GM23338 (cell line): ENCODE results near the gene RBBP8. TPM values are rescaled to one million over a fixed set of nuclear protein-coding genes. Genes with fewer than 3 reads are reported as not detected.
A peak's percentile ranks its signal among the peaks of the same experiment; 100 is the strongest.

ENCODE experiments used
- ATAC-seq: fragments of 200-7000 bp; cut with Tn5 transposase; 3 replicates; pipeline ENCODE4 v1.9.1; 2020
- DNase-seq: peaks from one replicate; pipeline ENCODE4 v3.0.0-alpha.2; 2015; ENCODE audit warnings: low spot score
- H2AFZ ChIP-seq: fragments of 200-600 bp; sonication (generic); 2 replicates; pipeline ENCODE4 v1.8.0; 2016; ENCODE audit warnings: antibody characterized with exemption, mild to moderate bottlenecking, moderate library complexity
- H3F3A ChIP-seq: fragments of 200-600 bp; sonication (generic); replicated peaks from 2 replicates; pipeline ENCODE4 v1.8.0; 2017; ENCODE audit warnings: antibody characterized with exemption, mixed run types, low read depth
- H3K27ac ChIP-seq: fragments of 200-600 bp; sonication (generic); 2 replicates; pipeline ENCODE4 v1.6.1; 2016; ENCODE audit warnings: low read depth
- H3K27me3 ChIP-seq: fragments of 200-600 bp; sonication (generic); 2 replicates; pipeline ENCODE4 v1.8.0; 2016; ENCODE audit warnings: mild to moderate bottlenecking, mixed run types, moderate library complexity; ENCODE audit not compliant: insufficient read depth
- H3K36me3 ChIP-seq: fragments of 200-600 bp; sonication (generic); 2 replicates; pipeline ENCODE4 v1.8.0; 2016; ENCODE audit warnings: mild to moderate bottlenecking; ENCODE audit not compliant: insufficient read depth
- H3K4me1 ChIP-seq: fragments of 200-600 bp; sonication (generic); 2 replicates; pipeline ENCODE4 v1.8.0; 2016; ENCODE audit warnings: mild to moderate bottlenecking, moderate library complexity; ENCODE audit not compliant: insufficient read depth
- H3K4me2 ChIP-seq: fragments of 200-600 bp; sonication (generic); 2 replicates; pipeline ENCODE4 v1.7.1; 2017; ENCODE audit warnings: mixed run types
- H3K4me3 ChIP-seq: fragments of 200-600 bp; sonication (generic); 2 replicates; pipeline ENCODE4 v1.6.1; 2016; ENCODE audit warnings: mixed run types
- H3K79me2 ChIP-seq: fragments of 200-600 bp; sonication (generic); replicated peaks from 2 replicates; pipeline ENCODE4 v1.8.0; 2017; ENCODE audit warnings: mild to moderate bottlenecking; ENCODE audit not compliant: insufficient read depth
- H3K9me2 ChIP-seq: fragments of 200-600 bp; sonication (generic); 2 replicates; pipeline ENCODE4 v1.8.0; 2017; ENCODE audit not compliant: insufficient read depth
- H4K20me1 ChIP-seq: fragments of 200-600 bp; sonication (generic); replicated peaks from 2 replicates; pipeline ENCODE4 v1.8.0; 2017; ENCODE audit warnings: mild to moderate bottlenecking; ENCODE audit not compliant: insufficient read depth
- H3K27ac Mint-ChIP-seq: 2 replicates; pipeline ENCODE4 v1.8.0; 2020; ENCODE audit warnings: inconsistent platforms, mild to moderate bottlenecking, moderate library complexity, mixed read lengths
- H3K27me3 Mint-ChIP-seq: 3 replicates; pipeline ENCODE4 v1.8.0; 2022; ENCODE audit warnings: low read depth, mild to moderate bottlenecking, moderate library complexity, mixed read lengths, inconsistent platforms; ENCODE audit not compliant: insufficient read depth, poor library complexity
- H3K36me3 Mint-ChIP-seq: 3 replicates; pipeline ENCODE4 v1.8.0; 2021; ENCODE audit warnings: low read depth, mild to moderate bottlenecking, inconsistent platforms, moderate library complexity, mixed read lengths
- H3K4me1 Mint-ChIP-seq: 3 replicates; pipeline ENCODE4 v1.8.0; 2020; ENCODE audit warnings: mild to moderate bottlenecking, inconsistent platforms, mixed read lengths
- H3K4me3 Mint-ChIP-seq: 3 replicates; pipeline ENCODE4 v1.8.0; 2021; ENCODE audit warnings: moderate library complexity, mild to moderate bottlenecking, inconsistent platforms, mixed read lengths
- H3K9me3 Mint-ChIP-seq: 3 replicates; pipeline ENCODE4 v1.8.0; 2020; ENCODE audit warnings: moderate library complexity, mild to moderate bottlenecking, inconsistent platforms, mixed read lengths
- CREB1 ChIP-seq: fragments of 250-450 bp; sonication (Bioruptor Pico); IDR thresholded peaks from 2 replicates; pipeline ENCODE4 v1.5.0; 2020; ENCODE audit warnings: low read depth, mild to moderate bottlenecking, moderate library complexity
- EZH2 ChIP-seq: fragments of 200-600 bp; sonication (generic); IDR thresholded peaks from one replicate; pipeline ENCODE4 v1.8.0; 2017; ENCODE audit warnings: antibody characterized with exemption, mild to moderate bottlenecking, low read depth; ENCODE audit not compliant: unreplicated experiment
- REST ChIP-seq: IDR thresholded peaks from one replicate; pipeline ENCODE4 v1.6.1; 2018; ENCODE audit warnings: antibody characterized with exemption; ENCODE audit not compliant: unreplicated experiment
- ZNF462 ChIP-seq: fragments of 250-450 bp; sonication (Bioruptor Pico); IDR thresholded peaks from 2 replicates; pipeline ENCODE4 v1.5.0; 2020; ENCODE audit warnings: mild to moderate bottlenecking, moderate library complexity
- polyA plus RNA-seq: library from polyadenylated mRNA; unstranded; fragments of >200 nt; fragmentation: Nextera tagmentation; extraction: Ambion mirVana; gene quantifications from 2 replicates; pipeline ENCODE4 v1.2.1, GENCODE V29; 2016
- total RNA-seq: library from RNA; depleted of rRNA; stranded (reverse); fragments of >200 nt; shearing (Covaris generic); gene quantifications from 2 replicates; pipeline ENCODE4 v1.2.3, GENCODE V29; 2014

Gene RBBP8
- total and polyA plus RNA-seq, 2 experiments from 2014 or later: 53.3 to 55.6 TPM

- TF ChIP-seq ZNF462 (CRISPR knock-in tag): no peak
- no peak for TF ChIP-seq EZH2
These were observed 37.9 kb downstream of the RBBP8 start (continued) for GRCh38 chr18:22971038-22971437.

- DNase-seq: no peak
- Histone ChIP-seq H3K4me3 (no peak overlapping the region), H3K9me2 (no peaks in the 10 kb centered on the region), H2AFZ (no peak overlapping the region), H4K20me1 (no peaks in the 10 kb centered on the region), H3F3A (no peaks in the 10 kb centered on the region), H3K4me2 (no peak overlapping the region), H3K27me3 (no peaks in the 10 kb centered on the region), H3K36me3 (no peaks in the 10 kb centered on the region), H3K27ac (no peak overlapping the region), H3K4me1 (no peaks in the 10 kb centered on the region), H3K79me2 (no peaks in the 10 kb centered on the region)
- Mint-ChIP-seq H3K36me3 (peaks cover 17% of the 10 kb centered on the region; the same call in 1 of the 3 replicates), H3K27me3 (no peaks in the 10 kb centered on the region), H3K4me3 (no peak overlapping the region), H3K4me1 (no peaks in the 10 kb centered on the region), H3K27ac (peak overlapping the region; percentile 22; the same call in 1 of the 2 replicates), H3K9me3 (no peaks in the 10 kb centered on the region)
- no peak for ATAC-seq
- no peak for TF ChIP-seq REST
- no peak for TF ChIP-seq CREB1 (CRISPR knock-in tag)
- no peak for TF ChIP-seq ZNF462 (CRISPR knock-in tag)
These were observed 40.9 kb downstream of the RBBP8 start for GRCh38 chr18:22974001-22974400.
